Liver (tissue), 3 donors: ENCODE results near the gene PRDX1.

Experiments
- EGR1 ChIP-seq, 2 donors: IDR thresholded peaks; 2 replicates each; pipeline ENCODE4 v1.6.1; 2016 to 2018; ENCODE audit warnings: antibody characterized with exemption in 2 of 2, low read depth in 2 of 2
- GABPA ChIP-seq, 2 donors: IDR thresholded peaks in 1 of 2; conservative IDR thresholded peaks in 1 of 2; 2 replicates each; pipeline ENCODE4 v1.6.1; 2016; ENCODE audit warnings: antibody characterized with exemption in 2 of 2, mild to moderate bottlenecking in 1 of 2, moderate library complexity in 1 of 2
- JUND ChIP-seq, 2 donors: IDR thresholded peaks; 2 replicates each; pipeline ENCODE4 v1.6.1; 2016; ENCODE audit warnings: antibody characterized with exemption in 2 of 2
- MAX ChIP-seq: IDR thresholded peaks from 2 replicates; pipeline ENCODE4 v1.6.1; 2016; ENCODE audit warnings: antibody characterized with exemption
- RAD21 ChIP-seq, 2 donors: IDR thresholded peaks; 2 replicates each; pipeline ENCODE4 v1.6.1; 2016; ENCODE audit warnings: antibody characterized with exemption in 2 of 2, mild to moderate bottlenecking in 2 of 2
- REST ChIP-seq: IDR thresholded peaks from 2 replicates; pipeline ENCODE4 v1.6.1; 2016; ENCODE audit warnings: antibody characterized with exemption, mild to moderate bottlenecking
- TF ChIP-seq, protein P1 (sequence below): fragments of 150-350 bp; IDR thresholded peaks from 2 replicates; pipeline ENCODE4 v1.5.1; 2017; ENCODE audit warnings: improper control_type of control experiment, low read depth, low read length; ENCODE audit not compliant: missing input control
- donor health status: healthy.
- donor health status: healthy.

DNA sequence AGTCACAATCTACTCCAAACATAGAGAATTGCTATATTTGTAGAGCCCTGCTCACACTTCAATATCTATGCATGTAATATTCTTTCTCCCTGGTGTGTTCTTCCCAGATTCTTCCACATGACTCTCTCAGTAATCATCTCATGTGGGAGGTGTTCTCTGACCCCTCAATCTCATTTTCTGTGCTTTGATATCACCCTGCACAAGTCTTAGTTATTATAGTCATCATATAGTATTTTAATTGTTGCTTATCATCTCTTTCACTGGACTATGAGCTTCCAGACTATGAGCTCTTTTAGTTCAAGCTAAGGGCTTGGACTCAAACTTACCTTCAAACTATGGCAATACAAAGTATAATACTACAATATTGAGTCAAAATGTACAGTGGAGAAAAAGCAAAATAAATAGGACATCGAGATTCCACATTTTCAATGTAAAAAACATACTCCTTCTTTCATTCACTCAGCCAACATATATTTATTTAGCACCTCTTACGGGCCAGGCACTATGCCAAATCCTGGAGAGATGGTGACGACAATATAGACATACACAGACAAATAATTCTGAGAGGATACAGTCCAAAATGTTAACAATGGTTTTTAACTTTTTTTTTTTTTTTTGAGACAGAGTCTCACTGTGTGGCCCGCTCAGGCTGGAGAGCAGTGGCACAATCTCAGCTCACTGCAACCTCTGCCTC lies 43.4 kb downstream of the PRDX1 start:
- TF ChIP-seq RAD21 (IDR thresholded peaks at IDR 0.05) (no peak), JUND (IDR thresholded peaks at IDR 0.05) (no peak), GABPA (IDR thresholded peaks at IDR 0.05 in 1 of 2, conservative IDR thresholded peaks at IDR 0.05 in 1 of 2) (no peak), REST (no peak), EGR1 (IDR thresholded peaks at IDR 0.05; ENCODE audit: low read depth in 2 of 2) (no peak), MAX (no peak)
- TF ChIP-seq, protein P1, sequence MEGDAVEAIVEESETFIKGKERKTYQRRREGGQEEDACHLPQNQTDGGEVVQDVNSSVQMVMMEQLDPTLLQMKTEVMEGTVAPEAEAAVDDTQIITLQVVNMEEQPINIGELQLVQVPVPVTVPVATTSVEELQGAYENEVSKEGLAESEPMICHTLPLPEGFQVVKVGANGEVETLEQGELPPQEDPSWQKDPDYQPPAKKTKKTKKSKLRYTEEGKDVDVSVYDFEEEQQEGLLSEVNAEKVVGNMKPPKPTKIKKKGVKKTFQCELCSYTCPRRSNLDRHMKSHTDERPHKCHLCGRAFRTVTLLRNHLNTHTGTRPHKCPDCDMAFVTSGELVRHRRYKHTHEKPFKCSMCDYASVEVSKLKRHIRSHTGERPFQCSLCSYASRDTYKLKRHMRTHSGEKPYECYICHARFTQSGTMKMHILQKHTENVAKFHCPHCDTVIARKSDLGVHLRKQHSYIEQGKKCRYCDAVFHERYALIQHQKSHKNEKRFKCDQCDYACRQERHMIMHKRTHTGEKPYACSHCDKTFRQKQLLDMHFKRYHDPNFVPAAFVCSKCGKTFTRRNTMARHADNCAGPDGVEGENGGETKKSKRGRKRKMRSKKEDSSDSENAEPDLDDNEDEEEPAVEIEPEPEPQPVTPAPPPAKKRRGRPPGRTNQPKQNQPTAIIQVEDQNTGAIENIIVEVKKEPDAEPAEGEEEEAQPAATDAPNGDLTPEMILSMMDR, result no peak
